Measurements from ENCODE around the gene CASS4. TPM values are rescaled to one million over a fixed set of nuclear protein-coding genes. Genes with fewer than 3 reads are reported as not detected.
"Not testable (repeated sequence)": the region's sequence is repeated elsewhere in the genome, so short reads cannot be mapped to it uniquely, and the experiment has no call there.

CASS4 gene
- total RNA-seq, 1 experiment from 2014 or later, result not detected

- ChIA-PET POLR2A (interaction anchor here (1.2 kb wide), 1 partner anchor 13 kb away, joined by 4 read pairs; no protein-coding TSS in a partner anchor), CTCF (interaction anchor here (1.2 to 1.4 kb wide), 2 partner anchors 9 to 13 kb away, joined by 3 to 5 read pairs; no protein-coding TSS in a partner anchor)
- Mint-ChIP-seq H3K27me3 (ENCODE audit: insufficient read depth, unreplicated experiment) (no peaks in the 10 kb centered on the region), H3K4me3 (ENCODE audit: unreplicated experiment) (no peak overlapping the region), H3K36me3 (ENCODE audit: insufficient read depth, unreplicated experiment) (peaks cover 89% of the 10 kb centered on the region), H3K9me3 (ENCODE audit: unreplicated experiment) (no peaks in the 10 kb centered on the region), H3K27ac (ENCODE audit: low read depth, unreplicated experiment) (no peak overlapping the region), H3K4me1 (ENCODE audit: insufficient read depth, unreplicated experiment) (no peaks in the 10 kb centered on the region)
- no TSS peak for BruUV-seq (replicated peaks)
- no peak for DNase-seq (ENCODE audit: unreplicated experiment)
- TF ChIP-seq CTCF (IDR thresholded peaks at IDR 0.05; ENCODE audit: unreplicated experiment), result no peak
- intact Hi-C loops (cut with micrococcal nuclease), result no loop called here
These were observed 2.1 kb upstream of the CASS4 start for GRCh38 chr20:56409956-56410355.

GRCh38 chr20:56411287-56411686 is 773 bp upstream of the CASS4 start:
- POLR2A ChIA-PET, result interaction anchor here (0.6 to 0.9 kb wide), 2 partner anchors 19 to 52 kb away, joined by 3 to 5 read pairs; partner anchors contain the start of genes AURKA, CSTF1 and FAM210B
- BruUV-seq (replicated peaks); H3K4me1 Mint-ChIP-seq (ENCODE audit: insufficient read depth, unreplicated experiment); DNase-seq (ENCODE audit: unreplicated experiment); H3K27ac Mint-ChIP-seq (ENCODE audit: low read depth, unreplicated experiment); H3K27me3 Mint-ChIP-seq (ENCODE audit: insufficient read depth, unreplicated experiment); H3K9me3 Mint-ChIP-seq (ENCODE audit: unreplicated experiment); intact Hi-C loops (cut with micrococcal nuclease); H3K4me3 Mint-ChIP-seq (ENCODE audit: unreplicated experiment): not testable (repeated sequence)
- CTCF ChIA-PET, result interaction anchor here (0.6 to 1.2 kb wide), 2 partner anchors 163 to 211 kb away, joined by 3 read pairs; partner anchors contain the start of gene MC3R
- peaks cover 75% of the 10 kb centered on the region for H3K36me3 Mint-ChIP-seq (ENCODE audit: insufficient read depth, unreplicated experiment)

GRCh38 chr20:56412473-56412790 is 372 bp downstream of the CASS4 start:
- H3K4me1 Mint-ChIP-seq (ENCODE audit: insufficient read depth, unreplicated experiment), result no peaks in the 10 kb centered on the region
- no TSS peak for BruUV-seq (replicated peaks)
- no peak overlapping the region for H3K4me3 Mint-ChIP-seq (ENCODE audit: unreplicated experiment)
- H3K27me3 Mint-ChIP-seq (ENCODE audit: insufficient read depth, unreplicated experiment), result no peaks in the 10 kb centered on the region
- H3K36me3 Mint-ChIP-seq (ENCODE audit: insufficient read depth, unreplicated experiment), result peaks cover 64% of the 10 kb centered on the region
- intact Hi-C loops (cut with micrococcal nuclease), result no loop called here
- H3K9me3 Mint-ChIP-seq (ENCODE audit: unreplicated experiment), result no peaks in the 10 kb centered on the region
- TF ChIP-seq CTCF (IDR thresholded peaks at IDR 0.05; ENCODE audit: unreplicated experiment), result no peak
- no peak for DNase-seq (ENCODE audit: unreplicated experiment)
- no peak overlapping the region for H3K27ac Mint-ChIP-seq (ENCODE audit: low read depth, unreplicated experiment)
- CTCF ChIA-PET, result interaction anchor here (0.9 to 1.4 kb wide), 5 partner anchors 11 to 209 kb away, joined by 3 to 5 read pairs (median 4); partner anchors contain the start of gene MC3R
- POLR2A ChIA-PET, result interaction anchor here (0.9 to 1.1 kb wide), 3 partner anchors 11 to 20 kb away, joined by 3 to 5 read pairs (median 3); partner anchors contain the start of genes AURKA and CSTF1

- Mint-ChIP-seq H3K9me3 (ENCODE audit: unreplicated experiment) (no peaks in the 10 kb centered on the region), H3K27me3 (ENCODE audit: insufficient read depth, unreplicated experiment) (no peaks in the 10 kb centered on the region), H3K27ac (ENCODE audit: low read depth, unreplicated experiment) (no peak overlapping the region), H3K4me1 (ENCODE audit: insufficient read depth, unreplicated experiment) (no peaks in the 10 kb centered on the region), H3K4me3 (ENCODE audit: unreplicated experiment) (no peak overlapping the region), H3K36me3 (ENCODE audit: insufficient read depth, unreplicated experiment) (peaks cover 59% of the 10 kb centered on the region)
- no peak for TF ChIP-seq CTCF (IDR thresholded peaks at IDR 0.05; ENCODE audit: unreplicated experiment)
- no peak for DNase-seq (ENCODE audit: unreplicated experiment)
- ChIA-PET CTCF (interaction anchor here (0.9 to 1.4 kb wide), 5 partner anchors 11 to 210 kb away, joined by 3 to 5 read pairs (median 4); partner anchors contain the start of gene MC3R), POLR2A (interaction anchor here (1.0 to 1.4 kb wide), 2 partner anchors 10 to 30 kb away, joined by 3 to 6 read pairs; no protein-coding TSS in a partner anchor)
- intact Hi-C loops (cut with micrococcal nuclease), result no loop called here
- BruUV-seq (replicated peaks), result no TSS peak
These were observed 889 bp downstream of the CASS4 start for GRCh38 chr20:56412949-56413348.

All from MCF 10A (cell line).